CD4-positive, alpha-beta T cell treated with Interleukin-15 for 4 hours (primary cell): Measurements from ENCODE around the gene KANSL3.
"Not testable (repeated sequence)": the region's sequence is repeated elsewhere in the genome, so short reads cannot be mapped to it uniquely, and the experiment has no call there.

Experiments used
- DNase-seq: peaks from one replicate; pipeline ENCODE4 v3.0.0-alpha.2; 2020; ENCODE audit warnings: low spot score

The KANSL3 gene

GRCh38 chr2:96557421-96557820, 80.7 kb downstream of the KANSL3 start:
- not testable (repeated sequence) for DNase-seq

- peak; percentile 65 for DNase-seq
Observed at GRCh38 chr2:96556441-96557330, 81.4 kb downstream of the KANSL3 start.

- DNase-seq: no peak
Observed at GRCh38 chr2:96555146-96555610, 82.9 kb downstream of the KANSL3 start.

GRCh38 chr2:96554293-96555145, 83.6 kb downstream of the KANSL3 start:
- DNase-seq: peak; percentile 66

- not testable (repeated sequence) for DNase-seq
Observed at GRCh38 chr2:96553957-96554292, 84.2 kb downstream of the KANSL3 start.

- no peak for DNase-seq
Observed at GRCh38 chr2:96553176-96553956, 84.7 kb downstream of the KANSL3 start.

- DNase-seq: no peak
Observed at GRCh38 chr2:96552315-96553175, 85.6 kb downstream of the KANSL3 start.

GRCh38 chr2:96551605-96552314, 86.4 kb downstream of the KANSL3 start:
- DNase-seq: no peak

GRCh38 chr2:96550787-96551604, 87.1 kb downstream of the KANSL3 start:
- no peak for DNase-seq

- DNase-seq: no peak
Observed at GRCh38 chr2:96549967-96550786, 87.9 kb downstream of the KANSL3 start.

- DNase-seq: no peak
Observed at GRCh38 chr2:96549466-96549785, 88.7 kb downstream of the KANSL3 start.

GRCh38 chr2:96548558-96549465, 89.3 kb downstream of the KANSL3 start:
- no peak for DNase-seq

- DNase-seq: no peak
Observed at GRCh38 chr2:96547731-96548171, 90.4 kb downstream of the KANSL3 start.

GRCh38 chr2:96547203-96547641, 90.9 kb downstream of the KANSL3 start:
- no peak for DNase-seq

- DNase-seq: no peak
Observed at GRCh38 chr2:96546797-96547196, 91.3 kb downstream of the KANSL3 start.

GRCh38 chr2:96546321-96546720, 91.8 kb downstream of the KANSL3 start:
- DNase-seq: no peak
